GM19193 (cell line): Measurements from ENCODE around the gene DIP2A.

ENCODE experiments used
- POLR2A ChIP-seq: IDR thresholded peaks from 4 replicates; pipeline ENCODE4 v1.6.1; 2011; ENCODE audit not compliant: insufficient read depth, insufficient read length; ENCODE audit errors: extremely low read depth

DIP2A gene

DNA sequence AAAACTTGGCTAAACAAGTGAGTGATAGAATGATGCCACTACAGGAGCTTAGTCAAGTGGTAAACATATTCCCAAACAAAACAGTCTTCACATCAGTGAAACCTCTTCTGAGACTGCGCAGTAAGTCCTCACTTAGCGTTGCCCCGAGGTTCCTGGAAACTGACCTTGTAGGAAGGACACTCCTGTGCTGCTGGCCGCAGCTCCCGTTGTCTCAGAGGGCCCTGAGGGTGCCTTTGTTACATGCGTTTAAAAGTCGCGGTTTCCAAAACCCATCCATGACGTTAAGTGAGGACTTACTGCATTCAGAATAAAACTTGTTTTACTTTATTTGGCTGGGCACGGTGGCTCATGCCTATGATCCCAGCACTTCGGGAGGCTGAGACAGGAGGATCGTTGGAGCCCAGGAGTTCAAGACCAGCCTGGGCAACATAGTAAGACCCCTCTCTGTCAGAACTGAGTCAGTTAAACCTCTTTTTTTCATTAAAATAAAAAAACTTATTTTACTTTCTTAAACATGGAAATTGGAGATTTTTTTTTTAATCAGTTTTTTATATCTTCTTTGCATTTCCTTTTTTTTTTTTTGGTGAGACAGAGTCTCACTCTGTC lies 36.0 kb upstream of the DIP2A start:
- TF ChIP-seq POLR2A: no peak

GRCh38 chr21:46423546-46424038 lies 35.1 kb upstream of the DIP2A start:
- no peak for TF ChIP-seq POLR2A

DNA sequence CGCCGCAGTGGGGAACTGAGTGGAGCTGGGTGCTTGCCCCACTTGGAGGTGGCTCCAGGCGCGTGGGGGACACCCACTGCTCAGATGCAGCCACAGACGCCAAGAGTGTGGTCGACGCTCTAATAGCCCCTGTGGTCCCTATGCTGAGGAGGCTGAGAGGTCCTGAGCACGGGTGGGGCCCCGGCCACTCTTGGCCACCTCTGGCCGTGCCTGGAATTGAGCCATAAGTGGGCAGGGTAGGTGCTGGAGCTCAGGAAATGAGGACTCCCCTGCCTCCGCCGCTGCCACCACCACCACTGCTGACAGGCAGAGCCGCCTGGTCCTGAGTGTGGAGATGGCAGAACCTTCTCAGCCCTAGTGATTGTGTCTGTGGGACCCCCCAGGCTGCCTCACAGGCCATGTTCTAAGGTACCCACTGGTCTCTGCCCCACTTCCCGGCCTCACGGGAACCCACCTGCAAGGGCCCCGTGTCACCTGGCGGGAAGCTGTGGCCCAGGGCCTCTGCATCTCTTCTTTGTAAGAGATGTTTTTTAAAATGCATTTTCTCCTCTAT lies 34.6 kb upstream of the DIP2A start:
- no peak for TF ChIP-seq POLR2A

GRCh38 chr21:46424621-46425020 lies 34.1 kb upstream of the DIP2A start:
- no peak for TF ChIP-seq POLR2A

GRCh38 chr21:46425041-46425440 lies 33.6 kb upstream of the DIP2A start:
- no peak for TF ChIP-seq POLR2A

DNA sequence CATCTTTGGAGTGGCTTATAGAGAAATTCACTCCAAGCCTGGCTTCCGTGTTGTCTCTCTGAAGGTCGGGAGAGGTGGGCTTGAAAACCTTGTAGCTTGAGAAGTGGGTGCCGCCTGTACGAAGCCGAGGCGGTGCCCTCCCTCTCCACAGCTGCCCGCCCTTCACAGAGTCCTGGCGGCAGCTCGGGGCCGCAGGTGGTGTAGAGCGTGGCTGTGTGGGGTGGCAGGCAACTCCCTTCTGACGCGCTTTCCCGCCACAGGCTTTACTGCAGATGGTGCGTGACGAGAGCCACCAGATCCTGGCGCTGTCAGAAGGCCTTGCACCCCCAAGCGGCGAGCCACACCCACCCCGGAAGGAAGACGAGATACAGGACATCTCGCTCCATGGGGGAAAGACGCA lies 33.1 kb upstream of the DIP2A start:
- TF ChIP-seq POLR2A: no peak

- TF ChIP-seq POLR2A: no peak
Measured at GRCh38 chr21:46426313-46427046, 32.2 kb upstream of the DIP2A start.

DNA sequence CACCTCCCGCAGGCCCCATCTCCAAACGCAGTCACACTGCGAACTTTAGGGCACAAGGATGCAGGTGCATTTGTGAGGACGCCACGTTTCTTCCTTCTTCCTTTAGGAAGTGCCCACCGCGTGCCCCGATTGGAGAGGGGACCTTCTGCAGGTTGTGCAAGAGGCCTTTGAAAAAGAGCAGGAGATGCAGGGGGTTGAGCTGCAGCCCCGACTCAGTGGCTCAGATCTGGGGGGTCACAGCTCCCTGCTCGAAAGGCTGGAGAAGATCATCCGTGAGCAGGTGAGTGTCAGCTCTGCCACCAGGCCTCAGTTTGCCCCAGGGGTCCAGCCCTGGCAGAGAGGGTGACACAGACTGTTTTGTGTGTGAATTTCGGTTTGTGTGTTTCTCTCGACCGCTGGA lies 31.2 kb upstream of the DIP2A start:
- no peak for TF ChIP-seq POLR2A

DNA sequence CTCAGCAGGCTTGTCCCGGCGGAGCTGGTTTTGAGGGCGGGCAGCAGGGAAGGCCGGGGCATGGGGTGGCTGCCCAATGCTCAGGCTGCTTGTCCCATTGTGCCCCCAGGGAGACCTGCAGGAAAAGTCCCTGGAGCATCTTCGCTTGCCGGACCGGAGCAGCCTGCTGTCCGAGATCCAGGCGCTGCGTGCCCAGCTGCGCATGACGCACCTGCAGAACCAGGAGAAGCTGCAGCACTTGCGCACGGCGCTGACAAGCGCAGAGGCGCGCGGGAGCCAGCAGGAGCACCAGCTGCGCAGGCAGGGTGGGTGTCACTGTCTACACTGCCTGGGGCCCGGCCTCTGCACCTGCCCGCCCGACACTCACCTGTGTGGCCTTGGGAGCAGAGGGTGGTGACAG lies 30.4 kb upstream of the DIP2A start:
- TF ChIP-seq POLR2A: no peak

DNA sequence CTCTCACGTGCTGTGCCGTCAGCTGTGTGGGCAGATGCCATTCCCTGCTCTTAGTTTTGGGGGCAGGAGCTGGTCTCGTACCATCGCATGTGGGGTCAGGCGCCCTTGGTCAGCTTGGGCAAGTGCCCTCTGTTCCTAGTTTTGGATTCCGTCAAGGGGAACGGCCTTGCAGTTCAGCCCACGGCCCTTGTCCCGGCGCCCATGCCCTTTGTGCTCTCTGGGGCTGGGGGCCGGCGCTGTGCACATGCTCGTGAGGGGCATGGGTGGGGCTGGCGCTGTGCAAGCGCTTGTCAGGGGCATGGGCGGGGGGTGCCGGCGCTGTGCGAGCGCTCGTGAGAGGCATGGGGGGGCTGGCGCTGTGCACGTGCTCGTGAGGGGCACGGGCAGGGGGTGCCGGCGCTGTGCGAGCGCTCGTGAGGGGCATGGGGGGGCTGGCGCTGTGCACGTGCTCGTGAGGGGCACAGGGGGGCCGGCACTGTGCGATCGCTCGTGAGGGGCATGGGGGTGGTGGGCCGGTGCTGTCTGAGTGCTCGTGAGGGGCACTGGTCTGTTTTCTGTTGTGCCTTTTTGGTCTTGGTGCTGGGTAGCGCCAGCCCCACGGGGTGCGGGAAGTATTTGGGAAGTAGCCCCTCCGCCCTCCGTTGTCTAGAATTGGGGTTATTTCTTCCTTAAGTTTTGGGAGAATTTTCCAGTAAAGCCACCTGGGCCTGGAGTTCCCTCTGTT lies 29.5 kb upstream of the DIP2A start:
- TF ChIP-seq POLR2A: no peak

- no peak for TF ChIP-seq POLR2A
Measured at GRCh38 chr21:46429754-46430681, 28.7 kb upstream of the DIP2A start.

- no peak for TF ChIP-seq POLR2A
Measured at GRCh38 chr21:46431448-46431847, 27.2 kb upstream of the DIP2A start.

- TF ChIP-seq POLR2A: no peak
Measured at GRCh38 chr21:46431884-46432488, 26.7 kb upstream of the DIP2A start.
